T-helper 17 cell (primary cell): Measurements from ENCODE around the gene BAD. TPM values are rescaled to one million over a fixed set of nuclear protein-coding genes. Genes with fewer than 3 reads are reported as not detected.
"Not testable (repeated sequence)": the region's sequence is repeated elsewhere in the genome, so short reads cannot be mapped to it uniquely, and the experiment has no call there.

Source experiments
- ATAC-seq: fragments of 150-1000 bp; cut with Tn5 transposase; 2 replicates; pipeline ENCODE4 v1.10.0; 2021; ENCODE audit warnings: mild to moderate bottlenecking, moderate library complexity
- DNase-seq, 3 donors: peaks; one replicate each; pipeline versions ENCODE4 v3.0.0 to v3.0.0-alpha.2; 2020 to 2021
- H3K9me3 ChIP-seq: one replicate; pipeline ENCODE4 v1.7.0; 2013; ENCODE audit warnings: low read length, mild to moderate bottlenecking; ENCODE audit not compliant: control insufficient read depth, poor library complexity, severe bottlenecking
- H3K27ac Mint-ChIP-seq: one replicate; pipeline ENCODE4 v1.8.0; 2022; ENCODE audit warnings: mild to moderate bottlenecking, moderate library complexity, mixed read lengths
- H3K27me3 Mint-ChIP-seq: one replicate; pipeline ENCODE4 v1.8.0; 2022; ENCODE audit warnings: mixed read lengths
- H3K36me3 Mint-ChIP-seq: one replicate; pipeline ENCODE4 v1.8.0; 2022; ENCODE audit warnings: low read depth, mixed read lengths
- H3K4me1 Mint-ChIP-seq: one replicate; pipeline ENCODE4 v1.8.0; 2022; ENCODE audit warnings: mild to moderate bottlenecking, mixed read lengths
- H3K4me3 Mint-ChIP-seq: one replicate; pipeline ENCODE4 v1.8.0; 2022; ENCODE audit warnings: mild to moderate bottlenecking, moderate library complexity, mixed read lengths
- total RNA-seq, 4 donors: library from RNA in 2 of 4; stranded (reverse) in 2 of 4; gene quantifications; one replicate each; pipeline ENCODE4 v1.2.3 and lab custom pipeline; 2022 to 2026

BAD gene
- total RNA-seq, 2 donors from 2014 or later, result 46.3 to 47.0 TPM

DNA sequence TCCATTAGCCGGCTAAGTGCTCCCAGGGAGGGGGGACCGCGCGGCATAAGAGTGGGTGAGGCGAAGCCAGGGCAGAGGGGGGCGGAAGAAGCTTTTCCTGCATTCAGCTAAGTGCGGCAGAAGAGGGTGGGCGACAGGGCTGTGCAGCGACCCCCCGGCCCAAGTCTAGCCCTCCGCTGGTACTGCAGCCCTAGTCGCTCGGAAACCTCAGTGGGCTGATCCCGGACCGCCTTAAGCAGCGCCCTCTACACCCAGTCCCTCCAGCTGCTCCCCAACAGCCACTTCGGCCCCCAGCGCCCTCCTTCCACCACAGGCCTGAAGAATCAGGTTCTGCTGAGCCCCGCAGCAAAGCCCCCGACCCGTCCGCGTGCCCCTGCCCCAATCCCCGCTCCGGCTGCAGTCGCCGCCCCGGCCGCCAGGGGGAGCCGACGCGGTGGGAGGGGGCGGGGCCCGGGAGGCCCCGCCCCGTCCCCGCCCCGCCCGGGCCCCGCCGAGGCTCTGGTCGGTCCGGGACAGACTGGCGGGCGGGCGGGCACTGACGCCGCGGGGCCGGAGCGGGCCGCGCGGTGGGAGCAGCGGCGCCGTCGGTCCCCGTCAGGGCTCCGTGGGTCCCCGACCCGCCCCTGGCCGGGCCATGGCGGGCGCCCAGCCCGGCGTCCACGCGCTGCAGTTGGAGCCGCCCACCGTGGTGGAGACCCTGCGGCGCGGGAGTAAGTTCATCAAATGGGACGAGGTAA is 33.3 kb downstream of the BAD start, which contains the start of gene PLCB3:
TSS of gene PLCB3 (plus strand) at position 515 of the 737 bp plus-strand sequence. CDS start at position 635, 120 bp downstream.
- no peaks in the 10 kb centered on the region for H3K27me3 Mint-ChIP-seq
- ATAC-seq (peak; percentile 65), DNase-seq (peak; percentile 65 to 69 (median 68))
- H3K27ac Mint-ChIP-seq, result peak within 1 kb of the TSS; percentile 86
- no peaks in the 10 kb centered on the region for H3K9me3 ChIP-seq
- peak within 1 kb of the TSS; percentile 94 for H3K4me3 Mint-ChIP-seq
- H3K4me1 Mint-ChIP-seq, result peaks cover 13% of the 10 kb centered on the region
- H3K36me3 Mint-ChIP-seq, result no peaks in the 10 kb centered on the region

- Mint-ChIP-seq H3K27me3 (no peaks in the 10 kb centered on the region), H3K27ac (peak overlapping the region; percentile 29), H3K4me3 (peak overlapping the region; percentile 84), H3K4me1 (peaks cover 18% of the 10 kb centered on the region), H3K36me3 (no peaks in the 10 kb centered on the region)
- ATAC-seq (no peak), DNase-seq (no peak)
- no peaks in the 10 kb centered on the region for H3K9me3 ChIP-seq
Observed at GRCh38 chr11:64250415-64251015, 34.0 kb downstream of the BAD start.

GRCh38 chr11:64249563-64250414 is 34.7 kb downstream of the BAD start:
- no peaks in the 10 kb centered on the region for H3K27me3 Mint-ChIP-seq
- H3K36me3 Mint-ChIP-seq, result no peaks in the 10 kb centered on the region
- peaks cover 18% of the 10 kb centered on the region for H3K4me1 Mint-ChIP-seq
- ATAC-seq, result no peak
- H3K27ac Mint-ChIP-seq, result no peak overlapping the region
- no peak for DNase-seq
- H3K4me3 Mint-ChIP-seq, result peak overlapping the region; percentile 43
- no peaks in the 10 kb centered on the region for H3K9me3 ChIP-seq

- Mint-ChIP-seq H3K27me3 (no peaks in the 10 kb centered on the region), H3K36me3 (no peaks in the 10 kb centered on the region), H3K4me3 (peak overlapping the region; percentile 39), H3K4me1 (peaks cover 18% of the 10 kb centered on the region), H3K27ac (no peak overlapping the region)
- DNase-seq (no peak), ATAC-seq (no peak)
- H3K9me3 ChIP-seq, result no peaks in the 10 kb centered on the region
Observed at GRCh38 chr11:64249038-64249437, 35.4 kb downstream of the BAD start.

- Mint-ChIP-seq H3K4me1 (peaks cover 20% of the 10 kb centered on the region), H3K27me3 (no peaks in the 10 kb centered on the region), H3K36me3 (no peaks in the 10 kb centered on the region), H3K27ac (no peak overlapping the region), H3K4me3 (peak overlapping the region; percentile 94)
- DNase-seq (no peak), ATAC-seq (no peak)
- no peaks in the 10 kb centered on the region for H3K9me3 ChIP-seq
Observed at GRCh38 chr11:64248578-64248977, 35.9 kb downstream of the BAD start.

- H3K9me3 ChIP-seq, result no peaks in the 10 kb centered on the region
- DNase-seq (no peak), ATAC-seq (no peak)
- no peaks in the 10 kb centered on the region for H3K36me3 Mint-ChIP-seq
- H3K4me3 Mint-ChIP-seq, result peak overlapping the region; percentile 94
- H3K4me1 Mint-ChIP-seq, result peaks cover 21% of the 10 kb centered on the region
- no peaks in the 10 kb centered on the region for H3K27me3 Mint-ChIP-seq
- H3K27ac Mint-ChIP-seq, result peak overlapping the region; percentile 84
Observed at GRCh38 chr11:64247729-64248531, 36.5 kb downstream of the BAD start.

DNA sequence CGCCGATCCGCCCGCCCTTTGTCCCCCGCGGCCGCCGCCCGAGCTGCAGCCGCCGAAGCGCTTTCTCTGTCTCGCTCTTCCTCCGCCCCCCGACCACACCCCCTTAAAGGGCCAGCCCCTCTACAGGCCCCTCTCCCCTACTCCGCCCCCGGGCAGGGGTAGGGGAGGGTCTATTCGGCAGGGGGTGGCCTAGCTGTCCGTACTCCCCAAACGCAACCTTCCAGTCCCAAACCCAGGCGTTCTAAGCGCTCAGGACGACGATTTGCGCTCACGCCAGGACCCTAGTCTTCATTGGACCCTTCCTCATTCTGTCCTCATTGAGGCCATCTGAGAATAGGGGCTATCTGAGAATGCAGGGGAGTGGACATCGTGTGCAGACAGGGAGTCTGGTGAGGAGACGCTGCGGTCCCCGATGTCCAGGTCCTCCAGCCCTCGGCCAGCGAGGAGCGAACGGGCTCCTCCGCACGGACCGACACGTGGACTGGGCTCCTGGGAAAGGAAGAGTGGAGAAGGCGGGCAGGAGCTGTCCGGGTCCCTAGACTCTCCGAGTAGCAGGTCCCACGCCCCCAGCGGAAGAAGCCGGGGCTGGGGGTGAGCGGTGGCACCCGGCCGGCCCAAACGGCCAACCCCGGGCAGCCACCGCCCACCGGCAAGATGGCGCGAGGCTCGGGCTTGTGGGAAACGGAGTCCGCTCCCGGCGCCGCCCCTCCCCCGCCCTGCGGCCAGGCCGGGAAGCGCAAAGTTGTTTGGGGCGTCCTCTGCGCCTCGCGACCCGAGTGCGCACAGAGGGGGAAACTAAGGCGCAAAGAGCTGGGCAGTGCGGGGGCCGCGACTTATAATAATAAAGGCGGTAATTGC is 37.4 kb downstream of the BAD start, which contains the start of gene PPP1R14B:
TSS of gene PPP1R14B (minus strand) at position 73 of the 858 bp plus-strand sequence. CDS start 270 bp downstream, outside the sequence.
- peak; percentile 59 to 78 (median 76) for DNase-seq
- H3K4me1 Mint-ChIP-seq, result peaks cover 23% of the 10 kb centered on the region
- H3K4me3 Mint-ChIP-seq, result peak within 1 kb of the TSS; percentile 94
- peak within 1 kb of the TSS; percentile 86 for H3K27ac Mint-ChIP-seq
- no peaks in the 10 kb centered on the region for H3K27me3 Mint-ChIP-seq
- peak; percentile 72 for ATAC-seq
- H3K9me3 ChIP-seq, result no peaks in the 10 kb centered on the region
- H3K36me3 Mint-ChIP-seq, result no peaks in the 10 kb centered on the region

- H3K9me3 ChIP-seq, DNase-seq, H3K27me3 Mint-ChIP-seq, H3K36me3 Mint-ChIP-seq: not testable (repeated sequence)
- peak; percentile 32 for ATAC-seq
- H3K4me3 Mint-ChIP-seq, result peak overlapping the region; percentile 94
- H3K27ac Mint-ChIP-seq, result peak overlapping the region; percentile 86
- peaks cover 20% of the 10 kb centered on the region for H3K4me1 Mint-ChIP-seq
Observed at GRCh38 chr11:64246621-64246870, 37.9 kb downstream of the BAD start.

DNA sequence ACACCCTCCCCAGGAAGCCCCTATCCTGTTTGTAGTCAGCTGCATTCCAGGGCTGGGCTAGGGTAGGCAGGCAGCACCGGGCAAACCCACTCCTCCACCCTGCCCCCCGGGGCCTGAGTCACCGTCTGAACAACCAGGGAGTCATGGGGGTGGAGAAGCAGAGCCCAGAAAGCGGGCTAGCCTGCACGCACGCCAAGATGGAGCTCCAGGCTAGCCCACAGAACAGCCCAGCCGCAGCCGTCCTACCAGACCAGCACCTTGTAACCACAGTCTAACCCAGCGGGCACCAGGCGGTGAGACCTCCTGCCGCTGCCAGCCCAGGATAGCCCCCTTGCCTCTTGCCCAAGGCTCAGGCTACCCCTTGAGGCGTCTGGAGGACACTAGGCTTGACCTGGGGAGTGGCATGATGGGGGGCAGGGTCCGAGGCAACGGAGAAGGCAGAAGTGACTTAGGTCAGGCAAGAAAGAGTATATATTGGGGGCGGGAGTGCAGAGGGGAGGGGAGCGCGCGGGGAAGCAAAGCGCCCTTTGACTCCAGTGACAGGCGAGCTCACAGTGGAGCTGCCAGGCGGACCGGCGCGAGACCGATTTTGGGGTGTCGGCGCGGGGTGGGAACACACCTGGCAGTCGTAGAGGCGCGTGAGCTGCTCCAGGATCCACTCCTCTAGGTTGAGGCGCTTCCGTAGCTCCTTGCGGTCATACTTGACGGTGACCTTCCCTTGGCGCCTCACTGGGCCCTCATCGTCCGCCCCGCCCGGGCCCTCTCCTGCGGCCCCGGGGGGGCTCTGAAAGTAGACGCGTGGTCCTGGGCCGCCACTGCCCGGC is 38.5 kb downstream of the BAD start:
- no peaks in the 10 kb centered on the region for H3K9me3 ChIP-seq
- DNase-seq, result peak; percentile 32 to 62 (median 38)
- peak overlapping the region; percentile 93 for H3K4me3 Mint-ChIP-seq
- ATAC-seq, result no peak
- H3K36me3 Mint-ChIP-seq, result peaks cover 2% of the 10 kb centered on the region
- H3K27ac Mint-ChIP-seq, result peak overlapping the region; percentile 86
- peaks cover 22% of the 10 kb centered on the region for H3K4me1 Mint-ChIP-seq
- no peaks in the 10 kb centered on the region for H3K27me3 Mint-ChIP-seq

GRCh38 chr11:64245401-64245796 is 39.1 kb downstream of the BAD start:
- Mint-ChIP-seq H3K27me3 (no peaks in the 10 kb centered on the region), H3K4me3 (peak overlapping the region; percentile 93), H3K36me3 (peaks cover 2% of the 10 kb centered on the region), H3K4me1 (peaks cover 23% of the 10 kb centered on the region), H3K27ac (peak overlapping the region; percentile 86)
- DNase-seq (peak in 1 of 3 donors; percentile 26), ATAC-seq (no peak)
- H3K9me3 ChIP-seq, result no peaks in the 10 kb centered on the region

GRCh38 chr11:64244966-64245365 is 39.5 kb downstream of the BAD start:
- H3K9me3 ChIP-seq, result no peaks in the 10 kb centered on the region
- Mint-ChIP-seq H3K4me3 (peak overlapping the region; percentile 93), H3K4me1 (peaks cover 26% of the 10 kb centered on the region), H3K27ac (peak overlapping the region; percentile 86), H3K36me3 (peaks cover 2% of the 10 kb centered on the region), H3K27me3 (no peaks in the 10 kb centered on the region)
- DNase-seq (no peak), ATAC-seq (no peak)
